Measurements from ENCODE around the gene PDGFRB.

Gene PDGFRB

GRCh38 chr5:150162142-150162513 lies 6.5 kb upstream of the PDGFRB start:
- no peak for DNase-seq

GRCh38 chr5:150161242-150162141 lies 5.8 kb upstream of the PDGFRB start:
- peak; percentile 89 for DNase-seq

GRCh38 chr5:150160448-150161081 lies 4.9 kb upstream of the PDGFRB start:
- DNase-seq = no peak

GRCh38 chr5:150159741-150160179 lies 4.1 kb upstream of the PDGFRB start:
- no peak for DNase-seq

GRCh38 chr5:150159031-150159430 lies 3.4 kb upstream of the PDGFRB start:
- no peak for DNase-seq

- no peak for DNase-seq
Measured at GRCh38 chr5:150158170-150158949, 2.7 kb upstream of the PDGFRB start.

- DNase-seq = no peak
Measured at GRCh38 chr5:150157168-150157567, 1.5 kb upstream of the PDGFRB start.

- DNase-seq = no peak
Measured at GRCh38 chr5:150156540-150156939, 895 bp upstream of the PDGFRB start.

- no peak for DNase-seq
Measured at GRCh38 chr5:150156027-150156368, 353 bp upstream of the PDGFRB start.

GRCh38 chr5:150154618-150155128 lies 972 bp downstream of the PDGFRB start:
- DNase-seq = no peak

- no peak for DNase-seq
Measured at GRCh38 chr5:150153957-150154617, 1.6 kb downstream of the PDGFRB start.

GRCh38 chr5:150153483-150153882 lies 2.2 kb downstream of the PDGFRB start:
- DNase-seq = no peak

- DNase-seq = no peak
Measured at GRCh38 chr5:150152636-150153462, 2.8 kb downstream of the PDGFRB start.

GRCh38 chr5:150149618-150150017 lies 6.0 kb downstream of the PDGFRB start:
- DNase-seq = no peak

GRCh38 chr5:150148117-150148927 lies 7.3 kb downstream of the PDGFRB start:
- no peak for DNase-seq

- no peak for DNase-seq
Measured at GRCh38 chr5:150147670-150148069, 8.0 kb downstream of the PDGFRB start.

- DNase-seq = no peak
Measured at GRCh38 chr5:150146862-150147601, 8.6 kb downstream of the PDGFRB start.

- no peak for DNase-seq
Measured at GRCh38 chr5:150146235-150146634, 9.4 kb downstream of the PDGFRB start.

- no peak for DNase-seq
Measured at GRCh38 chr5:150144879-150145278, 10.8 kb downstream of the PDGFRB start.

- DNase-seq = no peak
Measured at GRCh38 chr5:150144246-150144801, 11.3 kb downstream of the PDGFRB start.
